OCI-LY7 (cell line): ENCODE data around the gene GNAQ.

ENCODE experiments used
- EZH2phosphoT487 ChIP-seq: fragments of 200-600 bp; sonication (generic); IDR thresholded peaks from 2 replicates; pipeline ENCODE4 v1.6.1; 2018; ENCODE audit warnings: low read depth, borderline replicate concordance, mild to moderate bottlenecking, mixed run types, antibody characterized with exemption, low read length, moderate library complexity, mixed read lengths
- TF ChIP-seq, protein P1 (sequence below): fragments of 200-600 bp; sonication (generic); conservative IDR thresholded peaks from 2 replicates; pipeline ENCODE4 v1.5.1; 2014; ENCODE audit warnings: mild to moderate bottlenecking, antibody characterized with exemption, low read length, moderate library complexity, mixed read lengths

DNA sequence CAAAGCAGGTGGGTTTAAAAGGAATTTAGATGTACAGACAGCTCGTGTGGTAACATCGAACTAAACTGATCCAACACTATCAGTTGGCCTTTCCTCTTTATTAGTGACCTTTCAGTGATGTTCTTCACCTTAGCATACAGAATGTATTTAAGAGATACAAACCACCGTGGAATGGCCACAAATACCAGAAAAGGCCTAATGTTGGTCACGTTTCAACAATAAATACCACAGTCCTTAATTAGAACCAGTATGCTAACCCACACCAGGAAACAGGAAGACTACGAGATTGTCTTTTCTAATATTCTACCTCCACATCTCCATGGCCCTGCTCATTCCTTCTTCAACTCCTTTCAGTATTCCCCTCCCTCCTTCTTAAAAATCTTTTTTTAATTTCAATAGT, 40.4 kb downstream of the GNAQ start:
- TF ChIP-seq, protein P1, sequence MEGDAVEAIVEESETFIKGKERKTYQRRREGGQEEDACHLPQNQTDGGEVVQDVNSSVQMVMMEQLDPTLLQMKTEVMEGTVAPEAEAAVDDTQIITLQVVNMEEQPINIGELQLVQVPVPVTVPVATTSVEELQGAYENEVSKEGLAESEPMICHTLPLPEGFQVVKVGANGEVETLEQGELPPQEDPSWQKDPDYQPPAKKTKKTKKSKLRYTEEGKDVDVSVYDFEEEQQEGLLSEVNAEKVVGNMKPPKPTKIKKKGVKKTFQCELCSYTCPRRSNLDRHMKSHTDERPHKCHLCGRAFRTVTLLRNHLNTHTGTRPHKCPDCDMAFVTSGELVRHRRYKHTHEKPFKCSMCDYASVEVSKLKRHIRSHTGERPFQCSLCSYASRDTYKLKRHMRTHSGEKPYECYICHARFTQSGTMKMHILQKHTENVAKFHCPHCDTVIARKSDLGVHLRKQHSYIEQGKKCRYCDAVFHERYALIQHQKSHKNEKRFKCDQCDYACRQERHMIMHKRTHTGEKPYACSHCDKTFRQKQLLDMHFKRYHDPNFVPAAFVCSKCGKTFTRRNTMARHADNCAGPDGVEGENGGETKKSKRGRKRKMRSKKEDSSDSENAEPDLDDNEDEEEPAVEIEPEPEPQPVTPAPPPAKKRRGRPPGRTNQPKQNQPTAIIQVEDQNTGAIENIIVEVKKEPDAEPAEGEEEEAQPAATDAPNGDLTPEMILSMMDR = no peak
- TF ChIP-seq EZH2phosphoT487 = no peak
